ENCODE measurements around the gene PODNL1. TPM values are rescaled to one million over a fixed set of nuclear protein-coding genes. Genes with fewer than 3 reads are reported as not detected.
A peak's percentile ranks its signal among the peaks of the same experiment; 100 is the strongest.

Gene PODNL1, protein sequence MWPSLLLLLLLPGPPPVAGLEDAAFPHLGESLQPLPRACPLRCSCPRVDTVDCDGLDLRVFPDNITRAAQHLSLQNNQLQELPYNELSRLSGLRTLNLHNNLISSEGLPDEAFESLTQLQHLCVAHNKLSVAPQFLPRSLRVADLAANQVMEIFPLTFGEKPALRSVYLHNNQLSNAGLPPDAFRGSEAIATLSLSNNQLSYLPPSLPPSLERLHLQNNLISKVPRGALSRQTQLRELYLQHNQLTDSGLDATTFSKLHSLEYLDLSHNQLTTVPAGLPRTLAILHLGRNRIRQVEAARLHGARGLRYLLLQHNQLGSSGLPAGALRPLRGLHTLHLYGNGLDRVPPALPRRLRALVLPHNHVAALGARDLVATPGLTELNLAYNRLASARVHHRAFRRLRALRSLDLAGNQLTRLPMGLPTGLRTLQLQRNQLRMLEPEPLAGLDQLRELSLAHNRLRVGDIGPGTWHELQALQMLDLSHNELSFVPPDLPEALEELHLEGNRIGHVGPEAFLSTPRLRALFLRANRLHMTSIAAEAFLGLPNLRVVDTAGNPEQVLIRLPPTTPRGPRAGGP
- polyA plus RNA-seq (2012; ENCODE audit: insufficient read length, low read depth) = 2.0 TPM

DNA sequence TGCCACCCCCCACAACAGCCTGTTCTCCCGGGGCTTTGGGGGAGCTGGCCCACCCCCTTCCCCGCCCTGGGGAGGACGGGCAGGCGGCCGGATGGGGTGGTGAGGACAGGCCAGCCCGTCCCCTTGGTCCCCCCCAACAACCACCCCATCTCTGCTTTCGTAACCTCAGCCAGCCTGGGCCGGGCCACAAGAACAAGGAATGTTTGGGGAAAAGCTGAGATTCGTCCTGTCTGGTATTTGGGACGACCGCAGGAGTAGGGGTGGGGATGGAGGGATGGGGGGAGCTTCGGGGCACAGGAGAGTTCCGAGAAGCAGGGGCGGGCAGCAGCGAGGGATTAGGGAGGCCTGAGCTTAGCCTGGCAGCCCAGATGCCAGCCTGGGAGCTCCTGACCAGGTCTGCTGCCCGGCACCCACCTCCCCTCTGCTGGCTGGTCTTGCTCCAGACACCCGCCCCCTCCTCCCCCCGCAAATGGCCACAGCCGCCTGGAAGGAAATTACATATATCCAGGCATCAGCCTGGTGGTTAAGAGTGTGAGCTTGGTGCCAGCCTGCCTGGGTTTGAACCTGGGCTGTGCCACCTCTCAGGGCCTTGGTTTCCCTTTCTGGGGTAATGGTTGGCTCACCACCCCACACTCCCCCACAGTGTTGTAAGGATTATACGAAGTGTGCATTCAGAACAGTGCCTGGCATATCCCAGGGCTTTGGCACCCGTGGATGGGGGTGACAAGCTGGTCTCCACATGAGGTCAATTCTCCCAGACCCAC is at the start of gene PODNL1:
TSS of gene PODNL1 (minus strand) at position 117 of the 764 bp plus-strand sequence. CDS start 236 bp downstream, outside the sequence.
- TF ChIP-seq FOXP2 (optimal IDR thresholded peaks at IDR 0.05; ENCODE audit: borderline replicate concordance, extremely low read depth, extremely low read length, insufficient read depth) (no peak), POLR2AphosphoS5 (IDR thresholded peaks at IDR 0.05; ENCODE audit: low read depth, low read length) (no peak), TAF1 (IDR thresholded peaks at IDR 0.05; ENCODE audit: borderline replicate concordance, insufficient read depth, low read length) (no peak), SIN3A (IDR thresholded peaks at IDR 0.05; ENCODE audit: borderline replicate concordance, insufficient read depth, low read length) (no peak)
- TF ChIP-seq, protein P1, sequence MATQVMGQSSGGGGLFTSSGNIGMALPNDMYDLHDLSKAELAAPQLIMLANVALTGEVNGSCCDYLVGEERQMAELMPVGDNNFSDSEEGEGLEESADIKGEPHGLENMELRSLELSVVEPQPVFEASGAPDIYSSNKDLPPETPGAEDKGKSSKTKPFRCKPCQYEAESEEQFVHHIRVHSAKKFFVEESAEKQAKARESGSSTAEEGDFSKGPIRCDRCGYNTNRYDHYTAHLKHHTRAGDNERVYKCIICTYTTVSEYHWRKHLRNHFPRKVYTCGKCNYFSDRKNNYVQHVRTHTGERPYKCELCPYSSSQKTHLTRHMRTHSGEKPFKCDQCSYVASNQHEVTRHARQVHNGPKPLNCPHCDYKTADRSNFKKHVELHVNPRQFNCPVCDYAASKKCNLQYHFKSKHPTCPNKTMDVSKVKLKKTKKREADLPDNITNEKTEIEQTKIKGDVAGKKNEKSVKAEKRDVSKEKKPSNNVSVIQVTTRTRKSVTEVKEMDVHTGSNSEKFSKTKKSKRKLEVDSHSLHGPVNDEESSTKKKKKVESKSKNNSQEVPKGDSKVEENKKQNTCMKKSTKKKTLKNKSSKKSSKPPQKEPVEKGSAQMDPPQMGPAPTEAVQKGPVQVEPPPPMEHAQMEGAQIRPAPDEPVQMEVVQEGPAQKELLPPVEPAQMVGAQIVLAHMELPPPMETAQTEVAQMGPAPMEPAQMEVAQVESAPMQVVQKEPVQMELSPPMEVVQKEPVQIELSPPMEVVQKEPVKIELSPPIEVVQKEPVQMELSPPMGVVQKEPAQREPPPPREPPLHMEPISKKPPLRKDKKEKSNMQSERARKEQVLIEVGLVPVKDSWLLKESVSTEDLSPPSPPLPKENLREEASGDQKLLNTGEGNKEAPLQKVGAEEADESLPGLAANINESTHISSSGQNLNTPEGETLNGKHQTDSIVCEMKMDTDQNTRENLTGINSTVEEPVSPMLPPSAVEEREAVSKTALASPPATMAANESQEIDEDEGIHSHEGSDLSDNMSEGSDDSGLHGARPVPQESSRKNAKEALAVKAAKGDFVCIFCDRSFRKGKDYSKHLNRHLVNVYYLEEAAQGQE (IDR thresholded peaks at IDR 0.05; ENCODE audit: insufficient read depth in 1 of 2, low read depth in 2 of 2, low read length in 2 of 2) = no peak

DNA sequence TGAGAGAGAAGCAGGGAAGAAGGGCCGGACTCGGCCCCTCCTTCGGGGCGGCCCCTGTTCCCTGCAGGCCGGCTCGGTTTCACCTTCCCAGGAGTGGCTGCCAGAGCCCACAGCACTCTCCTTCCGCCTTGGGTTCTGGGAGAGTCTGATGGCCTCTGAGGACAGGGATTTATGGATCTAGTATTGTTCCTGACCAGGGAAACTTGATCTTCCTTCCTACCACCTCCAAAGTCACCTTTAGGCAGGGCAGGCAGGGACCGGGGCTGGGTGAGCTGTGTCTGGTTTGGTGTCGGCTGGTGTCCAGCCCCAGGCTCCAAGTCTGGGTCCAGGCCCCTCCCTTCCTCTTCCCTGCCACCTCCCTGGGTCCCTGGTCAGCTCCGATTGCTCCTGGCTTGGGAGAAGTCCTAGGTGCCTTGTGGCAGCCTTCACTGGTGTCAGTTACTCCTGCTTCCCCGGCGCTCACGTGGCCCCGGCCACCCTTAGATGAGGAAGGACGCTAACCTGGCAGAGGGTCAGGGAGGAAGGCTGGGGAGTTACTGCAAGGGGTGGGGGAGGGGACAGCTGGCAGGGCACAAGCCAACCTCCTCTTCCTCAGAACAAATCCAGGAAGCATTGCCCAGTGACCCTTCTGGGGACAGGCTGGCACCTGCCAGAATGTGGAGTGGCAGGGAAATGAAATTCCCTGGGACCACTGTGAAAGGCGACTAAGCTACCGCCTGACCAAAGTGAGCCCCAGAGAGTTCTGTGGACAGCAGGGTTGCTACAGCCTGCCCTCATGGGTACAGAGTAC is 49.1 kb upstream of the PODNL1 start:
- TF ChIP-seq SIN3A (IDR thresholded peaks at IDR 0.05; ENCODE audit: borderline replicate concordance, insufficient read depth, low read length) (no peak), POLR2AphosphoS5 (IDR thresholded peaks at IDR 0.05; ENCODE audit: low read depth, low read length) (no peak), FOXP2 (optimal IDR thresholded peaks at IDR 0.05; ENCODE audit: borderline replicate concordance, extremely low read depth, extremely low read length, insufficient read depth) (no peak), TAF1 (IDR thresholded peaks at IDR 0.05; ENCODE audit: borderline replicate concordance, insufficient read depth, low read length) (no peak)
- TF ChIP-seq, protein P1 (IDR thresholded peaks at IDR 0.05; ENCODE audit: insufficient read depth in 1 of 2, low read depth in 2 of 2, low read length in 2 of 2) = no peak

DNA sequence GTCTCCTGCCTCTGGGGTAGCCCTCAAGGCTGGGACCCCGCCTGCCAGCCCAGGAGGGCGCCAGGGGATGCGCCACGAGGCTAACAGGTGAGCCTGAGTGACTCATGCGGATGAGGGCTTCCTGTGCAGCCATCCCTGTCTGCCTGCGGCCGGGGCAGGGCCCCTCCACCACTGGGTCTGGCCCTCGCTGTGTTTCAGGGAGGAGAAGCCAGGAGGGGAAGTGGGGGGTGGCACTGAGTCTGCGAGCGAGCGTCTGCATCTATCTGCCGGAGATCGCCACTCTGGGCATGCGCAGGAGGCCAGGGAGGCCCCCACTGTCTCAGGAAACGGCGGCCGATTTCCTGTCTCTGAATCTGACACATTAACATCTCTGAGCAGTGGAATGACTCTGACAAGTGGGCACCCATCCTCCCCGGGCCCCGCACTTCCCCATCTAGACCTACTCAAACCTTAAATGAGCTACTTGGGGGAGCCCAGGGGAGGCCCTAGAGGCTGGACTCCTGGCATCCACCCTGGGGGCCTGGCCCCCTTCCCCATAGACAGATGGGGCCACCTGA is 48.2 kb upstream of the PODNL1 start:
- no peak for TF ChIP-seq TAF1 (IDR thresholded peaks at IDR 0.05; ENCODE audit: borderline replicate concordance, insufficient read depth, low read length)
- TF ChIP-seq, protein P1 (IDR thresholded peaks at IDR 0.05; ENCODE audit: insufficient read depth in 1 of 2, low read depth in 2 of 2, low read length in 2 of 2) = 0 out of 4 replicates have a peak, but pooled peaks of 1 of the 2 experiments have one; percentile 1
- peak; percentile 68 for TF ChIP-seq POLR2AphosphoS5 (IDR thresholded peaks at IDR 0.05; ENCODE audit: low read depth, low read length)
- peak; percentile 88 for TF ChIP-seq FOXP2 (optimal IDR thresholded peaks at IDR 0.05; ENCODE audit: borderline replicate concordance, extremely low read depth, extremely low read length, insufficient read depth)

DNA sequence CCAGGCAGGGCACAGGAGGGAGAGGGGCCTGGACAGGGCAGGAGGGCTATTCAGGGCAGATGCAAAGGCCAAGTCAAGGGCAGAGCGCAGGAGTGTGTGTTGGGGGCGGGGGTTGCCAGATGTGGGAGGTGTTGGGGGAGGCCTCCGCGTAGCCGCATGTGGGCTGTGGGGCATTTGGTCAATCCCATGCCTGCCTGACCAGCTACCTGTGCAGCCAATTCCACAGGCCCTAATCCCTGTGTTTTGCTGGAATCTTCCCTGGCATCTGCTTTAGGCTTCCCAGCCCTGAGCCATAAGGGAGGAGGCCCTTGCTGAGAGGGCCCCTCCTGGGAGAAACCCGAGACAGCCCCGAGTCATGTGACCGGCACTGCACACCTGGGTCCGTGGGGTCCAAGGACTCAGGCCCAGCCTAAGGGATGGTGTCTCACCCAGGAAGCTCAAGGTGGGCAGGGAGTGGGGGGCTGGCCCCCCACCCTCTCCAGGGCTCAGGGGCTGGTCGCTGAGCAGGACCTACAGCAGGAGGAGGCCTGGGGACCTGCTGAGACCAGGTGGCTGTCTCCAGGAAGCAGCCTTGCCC is 47.6 kb upstream of the PODNL1 start:
- TF ChIP-seq POLR2AphosphoS5 (IDR thresholded peaks at IDR 0.05; ENCODE audit: low read depth, low read length) (no peak), SIN3A (IDR thresholded peaks at IDR 0.05; ENCODE audit: borderline replicate concordance, insufficient read depth, low read length) (no peak), FOXP2 (optimal IDR thresholded peaks at IDR 0.05; ENCODE audit: borderline replicate concordance, extremely low read depth, extremely low read length, insufficient read depth) (no peak), TAF1 (IDR thresholded peaks at IDR 0.05; ENCODE audit: borderline replicate concordance, insufficient read depth, low read length) (no peak)
- TF ChIP-seq, protein P1 (IDR thresholded peaks at IDR 0.05; ENCODE audit: insufficient read depth in 1 of 2, low read depth in 2 of 2, low read length in 2 of 2) = no peak
